ENCODE measurements around the gene PCDH12.

Gene PCDH12

GRCh38 chr5:141950207-141951005 is 7.6 kb downstream of the PCDH12 start:
- no peak for TF ChIP-seq CTCF (IDR thresholded peaks at IDR 0.05; ENCODE audit: low read depth, low read length, missing control alignments)
- no peak for DNase-seq (ENCODE audit: extremely low read depth, low read depth)
- H3K4me3 ChIP-seq (replicated peaks; ENCODE audit: low read depth, low read length) = no peak overlapping the region

- no peak overlapping the region for H3K4me3 ChIP-seq (replicated peaks; ENCODE audit: low read depth, low read length)
- TF ChIP-seq CTCF (IDR thresholded peaks at IDR 0.05; ENCODE audit: low read depth, low read length, missing control alignments) = no peak
- DNase-seq (ENCODE audit: extremely low read depth, low read depth) = no peak
These were observed 8.5 kb downstream of the PCDH12 start for GRCh38 chr5:141949511-141949910.

- DNase-seq (ENCODE audit: extremely low read depth, low read depth) = no peak
- TF ChIP-seq CTCF (IDR thresholded peaks at IDR 0.05; ENCODE audit: low read depth, low read length, missing control alignments) = no peak
- H3K4me3 ChIP-seq (replicated peaks; ENCODE audit: low read depth, low read length) = no peak overlapping the region
These were observed 9.2 kb downstream of the PCDH12 start for GRCh38 chr5:141948812-141949211.

GRCh38 chr5:141947316-141947715 is 10.7 kb downstream of the PCDH12 start:
- no peak for DNase-seq (ENCODE audit: extremely low read depth, low read depth)
- H3K4me3 ChIP-seq (replicated peaks; ENCODE audit: low read depth, low read length) = no peak overlapping the region
- no peak for TF ChIP-seq CTCF (IDR thresholded peaks at IDR 0.05; ENCODE audit: low read depth, low read length, missing control alignments)

- DNase-seq (ENCODE audit: extremely low read depth, low read depth) = no peak
- TF ChIP-seq CTCF (IDR thresholded peaks at IDR 0.05; ENCODE audit: low read depth, low read length, missing control alignments) = no peak
- no peak overlapping the region for H3K4me3 ChIP-seq (replicated peaks; ENCODE audit: low read depth, low read length)
These were observed 12.4 kb downstream of the PCDH12 start for GRCh38 chr5:141945511-141946051.

- DNase-seq (ENCODE audit: extremely low read depth, low read depth) = no peak
- H3K4me3 ChIP-seq (replicated peaks; ENCODE audit: low read depth, low read length) = no peak overlapping the region
- no peak for TF ChIP-seq CTCF (IDR thresholded peaks at IDR 0.05; ENCODE audit: low read depth, low read length, missing control alignments)
These were observed 13.9 kb downstream of the PCDH12 start for GRCh38 chr5:141944076-141944475.
